Measurements from ENCODE around the gene MAP4K4.

DNA sequence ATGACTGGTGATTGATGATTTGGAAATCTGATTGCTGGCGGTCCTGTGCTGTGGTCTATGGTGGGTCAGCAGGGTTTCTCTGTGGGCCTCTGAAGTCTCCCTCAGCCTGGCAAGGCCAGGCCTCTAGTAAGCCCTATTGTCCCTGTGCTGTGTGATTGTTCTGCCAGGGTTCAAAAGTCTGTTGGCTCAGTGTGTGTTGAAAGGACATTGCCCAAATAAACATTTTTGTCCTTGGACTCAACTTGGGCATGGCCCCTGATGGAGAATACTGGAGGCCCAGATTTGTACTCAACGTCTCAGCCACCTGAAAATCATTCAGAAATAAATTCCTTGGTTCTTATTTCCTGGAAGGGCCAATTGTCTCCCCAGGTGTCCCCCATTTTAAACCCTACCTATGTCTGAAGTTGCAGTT is 74.4 kb downstream of the MAP4K4 start:
- TF ChIP-seq, protein P1, sequence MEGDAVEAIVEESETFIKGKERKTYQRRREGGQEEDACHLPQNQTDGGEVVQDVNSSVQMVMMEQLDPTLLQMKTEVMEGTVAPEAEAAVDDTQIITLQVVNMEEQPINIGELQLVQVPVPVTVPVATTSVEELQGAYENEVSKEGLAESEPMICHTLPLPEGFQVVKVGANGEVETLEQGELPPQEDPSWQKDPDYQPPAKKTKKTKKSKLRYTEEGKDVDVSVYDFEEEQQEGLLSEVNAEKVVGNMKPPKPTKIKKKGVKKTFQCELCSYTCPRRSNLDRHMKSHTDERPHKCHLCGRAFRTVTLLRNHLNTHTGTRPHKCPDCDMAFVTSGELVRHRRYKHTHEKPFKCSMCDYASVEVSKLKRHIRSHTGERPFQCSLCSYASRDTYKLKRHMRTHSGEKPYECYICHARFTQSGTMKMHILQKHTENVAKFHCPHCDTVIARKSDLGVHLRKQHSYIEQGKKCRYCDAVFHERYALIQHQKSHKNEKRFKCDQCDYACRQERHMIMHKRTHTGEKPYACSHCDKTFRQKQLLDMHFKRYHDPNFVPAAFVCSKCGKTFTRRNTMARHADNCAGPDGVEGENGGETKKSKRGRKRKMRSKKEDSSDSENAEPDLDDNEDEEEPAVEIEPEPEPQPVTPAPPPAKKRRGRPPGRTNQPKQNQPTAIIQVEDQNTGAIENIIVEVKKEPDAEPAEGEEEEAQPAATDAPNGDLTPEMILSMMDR (conservative IDR thresholded peaks at IDR 0.05; ENCODE audit: low read length), result no peak
- no peak for TF ChIP-seq EZH2phosphoT487 (IDR thresholded peaks at IDR 0.05; ENCODE audit: borderline replicate concordance, low read depth, low read length)
